MM.1S (cell line): ENCODE measurements around the gene PM20D2.

ENCODE experiments used
- DNase-seq: peaks from one replicate; pipeline ENCODE4 v3.0.0-alpha.2; 2015
- H2AFZ ChIP-seq: fragments of 300-600 bp; sonication (generic); 2 replicates; pipeline ENCODE4 v1.6.0; 2016; ENCODE audit warnings: antibody characterized with exemption, low read length
- H3F3A ChIP-seq: fragments of 300-600 bp; sonication (generic); 2 replicates; pipeline ENCODE4 v1.6.1; 2016; ENCODE audit warnings: mild to moderate bottlenecking, antibody characterized with exemption, low read length, moderate library complexity, mixed read lengths; ENCODE audit not compliant: insufficient read depth
- H3K27ac ChIP-seq: fragments of 300-600 bp; sonication (generic); 2 replicates; pipeline ENCODE4 v1.5.1; 2016; ENCODE audit warnings: mild to moderate bottlenecking, low read length
- H3K27me3 ChIP-seq: fragments of 300-600 bp; sonication (generic); replicated peaks from 2 replicates; pipeline ENCODE4 v1.6.0; 2016; ENCODE audit warnings: low read length; ENCODE audit not compliant: insufficient read depth
- H3K36me3 ChIP-seq: fragments of 300-600 bp; sonication (generic); replicated peaks from 2 replicates; pipeline ENCODE4 v1.6.1; 2016; ENCODE audit warnings: mild to moderate bottlenecking, low read length, mixed read lengths; ENCODE audit not compliant: insufficient read depth
- H3K4me1 ChIP-seq: fragments of 300-600 bp; sonication (generic); 2 replicates; pipeline ENCODE4 v1.6.1; 2016; ENCODE audit warnings: low read length, mixed read lengths
- H3K4me2 ChIP-seq: fragments of 300-600 bp; sonication (generic); 2 replicates; pipeline ENCODE4 v1.6.0; 2016; ENCODE audit warnings: low read depth, low read length
- H3K4me3 ChIP-seq: fragments of 300-600 bp; sonication (generic); 2 replicates; pipeline ENCODE4 v1.5.1; 2016; ENCODE audit warnings: low read length, mixed read lengths
- H3K79me2 ChIP-seq: fragments of 300-600 bp; sonication (generic); 2 replicates; pipeline ENCODE4 v1.6.1; 2016; ENCODE audit warnings: mixed run types, low read length, mixed read lengths
- H3K9ac ChIP-seq: fragments of 300-600 bp; sonication (generic); 2 replicates; pipeline ENCODE4 v1.6.1; 2016; ENCODE audit warnings: low read length, mixed read lengths
- H3K9me2 ChIP-seq: fragments of 300-600 bp; sonication (generic); replicated peaks from 2 replicates; pipeline ENCODE4 v1.6.1; 2016; ENCODE audit warnings: mild to moderate bottlenecking, low read length, mixed read lengths; ENCODE audit not compliant: insufficient read depth
- H3K9me3 ChIP-seq: fragments of 300-600 bp; sonication (generic); replicated peaks from 2 replicates; pipeline ENCODE4 v1.6.1; 2016; ENCODE audit warnings: mild to moderate bottlenecking, low read length, mixed read lengths; ENCODE audit not compliant: insufficient read depth
- H4K20me1 ChIP-seq: fragments of 300-600 bp; sonication (generic); 2 replicates; pipeline ENCODE4 v1.6.1; 2016; ENCODE audit warnings: mild to moderate bottlenecking, low read length, moderate library complexity, mixed read lengths; ENCODE audit not compliant: insufficient read depth
- CTCF ChIP-seq: fragments of 300-600 bp; sonication (generic); IDR thresholded peaks from 2 replicates; pipeline ENCODE4 v1.5.1; 2016; ENCODE audit warnings: antibody characterized with exemption, low read length, mixed read lengths
- EZH2 ChIP-seq: fragments of 300-600 bp; sonication (generic); optimal IDR thresholded peaks from 2 replicates; pipeline ENCODE3; 2017; ENCODE audit warnings: low read depth, mild to moderate bottlenecking, antibody characterized with exemption, low read length, mixed read lengths
- EZH2phosphoT487 ChIP-seq: fragments of 300-600 bp; sonication (generic); IDR thresholded peaks from 2 replicates; pipeline ENCODE4 v1.6.1; 2018; ENCODE audit warnings: antibody characterized with exemption, low read length

PM20D2 gene

GRCh38 chr6:89117211-89118108, 28.4 kb upstream of the PM20D2 start, which contains the start of gene SRSF12:
Gene SRSF12 (minus strand): TSS chr6:89118071. CDS start chr6:89117887, 184 bp downstream.
- Histone ChIP-seq H4K20me1 (no peaks in the 10 kb centered on the region), H2AFZ (peak within 1 kb of the TSS; percentile 82), H3K79me2 (no peaks in the 10 kb centered on the region), H3K4me3 (peak within 1 kb of the TSS; percentile 74), H3F3A (peaks cover 13% of the 10 kb centered on the region; the same call in 1 of the 2 replicates), H3K9ac (peak within 1 kb of the TSS; percentile 55; the same call in 1 of the 2 replicates), H3K4me2 (peak within 1 kb of the TSS; percentile 64), H3K27ac (no peak within 1 kb of the TSS), H3K27me3 (no peaks in the 10 kb centered on the region), H3K4me1 (peaks cover 14% of the 10 kb centered on the region), H3K36me3 (no peaks in the 10 kb centered on the region), H3K9me3 (no peaks in the 10 kb centered on the region), H3K9me2 (no peaks in the 10 kb centered on the region)
- peak; percentile 63 for DNase-seq
- TF ChIP-seq EZH2phosphoT487, result no peak
- no peak for TF ChIP-seq EZH2
- TF ChIP-seq CTCF, result no peak

GRCh38 chr6:89118931-89119330, 26.9 kb upstream of the PM20D2 start:
- H3K36me3 ChIP-seq, result no peaks in the 10 kb centered on the region
- H3F3A ChIP-seq, result peaks cover 14% of the 10 kb centered on the region; the same call in 1 of the 2 replicates
- no peak for TF ChIP-seq CTCF
- no peak for TF ChIP-seq EZH2
- no peak for TF ChIP-seq EZH2phosphoT487
- H3K9me2 ChIP-seq, result no peaks in the 10 kb centered on the region
- peaks cover 18% of the 10 kb centered on the region for H3K4me1 ChIP-seq
- H2AFZ ChIP-seq, result no peak overlapping the region
- DNase-seq, result no peak
- no peak overlapping the region for H3K9ac ChIP-seq
- no peaks in the 10 kb centered on the region for H3K9me3 ChIP-seq
- H4K20me1 ChIP-seq, result no peaks in the 10 kb centered on the region
- no peak overlapping the region for H3K4me3 ChIP-seq
- H3K27me3 ChIP-seq, result no peaks in the 10 kb centered on the region
- no peak overlapping the region for H3K4me2 ChIP-seq
- no peaks in the 10 kb centered on the region for H3K79me2 ChIP-seq
- H3K27ac ChIP-seq, result no peak overlapping the region

- no peaks in the 10 kb centered on the region for H3K9me2 ChIP-seq
- no peak overlapping the region for H2AFZ ChIP-seq
- H3K27me3 ChIP-seq, result no peaks in the 10 kb centered on the region
- DNase-seq, result no peak
- H3K27ac ChIP-seq, result no peak overlapping the region
- no peak overlapping the region for H3K4me3 ChIP-seq
- no peaks in the 10 kb centered on the region for H3K79me2 ChIP-seq
- no peaks in the 10 kb centered on the region for H3K36me3 ChIP-seq
- H4K20me1 ChIP-seq, result no peaks in the 10 kb centered on the region
- H3K4me2 ChIP-seq, result no peak overlapping the region
- peaks cover 14% of the 10 kb centered on the region; the same call in 1 of the 2 replicates for H3F3A ChIP-seq
- TF ChIP-seq EZH2phosphoT487 (no peak), CTCF (no peak), EZH2 (no peak)
- no peak overlapping the region for H3K9ac ChIP-seq
- H3K9me3 ChIP-seq, result no peaks in the 10 kb centered on the region
- peaks cover 18% of the 10 kb centered on the region for H3K4me1 ChIP-seq
Measured at GRCh38 chr6:89120371-89120770, 25.5 kb upstream of the PM20D2 start.
